ENCODE results near the gene ZNF385B.

Gene ZNF385B

DNA sequence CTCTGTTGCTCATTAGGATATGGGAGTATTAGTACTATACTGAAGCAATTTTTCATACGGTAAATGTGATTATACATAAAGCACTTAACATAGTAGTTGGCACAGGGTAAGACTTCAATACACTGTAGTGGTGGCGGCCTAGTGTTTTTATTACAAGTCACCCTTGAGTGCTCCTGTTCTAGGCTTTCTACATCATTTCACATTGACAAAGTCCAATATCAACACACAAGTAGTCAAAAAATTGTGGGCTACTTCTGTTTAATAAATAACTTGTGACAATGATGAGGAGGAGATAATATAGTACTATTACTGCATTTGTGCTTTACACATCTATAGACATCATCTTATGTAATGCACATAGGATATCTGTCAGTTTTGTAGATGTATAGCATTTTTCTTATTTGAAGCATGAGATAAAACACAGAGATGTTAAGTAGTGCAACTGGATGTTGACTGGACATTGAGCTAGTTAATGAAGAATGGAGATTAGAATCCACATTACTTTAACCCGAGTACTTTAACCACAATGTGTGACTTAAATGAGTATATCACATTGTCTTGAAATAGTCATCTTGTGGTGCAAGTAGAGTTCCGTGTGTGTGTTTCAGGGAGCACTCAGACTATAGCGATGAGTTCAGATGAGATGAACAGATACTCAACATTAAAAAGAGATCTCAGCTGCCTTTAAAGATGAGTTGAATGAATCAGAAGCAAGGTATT, 134.8 kb downstream of the ZNF385B start:
- TF ChIP-seq SIN3A (IDR thresholded peaks at IDR 0.05; ENCODE audit: borderline replicate concordance, insufficient read depth, low read length) (no peak), REST (IDR thresholded peaks at IDR 0.05; ENCODE audit: insufficient read depth in 1 of 2, low read depth in 2 of 2, low read length in 2 of 2) (no peak), FOXP2 (optimal IDR thresholded peaks at IDR 0.05; ENCODE audit: borderline replicate concordance, extremely low read depth, extremely low read length, insufficient read depth) (no peak), TAF1 (IDR thresholded peaks at IDR 0.05; ENCODE audit: borderline replicate concordance, insufficient read depth, low read length) (no peak), POLR2AphosphoS5 (IDR thresholded peaks at IDR 0.05; ENCODE audit: low read depth, low read length) (no peak)

GRCh38 chr2:179724403-179724802, 137.0 kb downstream of the ZNF385B start:
- TF ChIP-seq TAF1 (IDR thresholded peaks at IDR 0.05; ENCODE audit: borderline replicate concordance, insufficient read depth, low read length) (no peak), FOXP2 (optimal IDR thresholded peaks at IDR 0.05; ENCODE audit: borderline replicate concordance, extremely low read depth, extremely low read length, insufficient read depth) (no peak), POLR2AphosphoS5 (IDR thresholded peaks at IDR 0.05; ENCODE audit: low read depth, low read length) (no peak), REST (IDR thresholded peaks at IDR 0.05; ENCODE audit: insufficient read depth in 1 of 2, low read depth in 2 of 2, low read length in 2 of 2) (no peak), SIN3A (IDR thresholded peaks at IDR 0.05; ENCODE audit: borderline replicate concordance, insufficient read depth, low read length) (no peak)

GRCh38 chr2:179720173-179720772, 141.1 kb downstream of the ZNF385B start:
- no peak for TF ChIP-seq SIN3A (IDR thresholded peaks at IDR 0.05; ENCODE audit: borderline replicate concordance, insufficient read depth, low read length)
- TF ChIP-seq TAF1 (IDR thresholded peaks at IDR 0.05; ENCODE audit: borderline replicate concordance, insufficient read depth, low read length), result no peak
- TF ChIP-seq POLR2AphosphoS5 (IDR thresholded peaks at IDR 0.05; ENCODE audit: low read depth, low read length), result no peak
- no peak for TF ChIP-seq FOXP2 (optimal IDR thresholded peaks at IDR 0.05; ENCODE audit: borderline replicate concordance, extremely low read depth, extremely low read length, insufficient read depth)
- TF ChIP-seq REST (IDR thresholded peaks at IDR 0.05; ENCODE audit: insufficient read depth in 1 of 2, low read depth in 2 of 2, low read length in 2 of 2), result no peak

DNA sequence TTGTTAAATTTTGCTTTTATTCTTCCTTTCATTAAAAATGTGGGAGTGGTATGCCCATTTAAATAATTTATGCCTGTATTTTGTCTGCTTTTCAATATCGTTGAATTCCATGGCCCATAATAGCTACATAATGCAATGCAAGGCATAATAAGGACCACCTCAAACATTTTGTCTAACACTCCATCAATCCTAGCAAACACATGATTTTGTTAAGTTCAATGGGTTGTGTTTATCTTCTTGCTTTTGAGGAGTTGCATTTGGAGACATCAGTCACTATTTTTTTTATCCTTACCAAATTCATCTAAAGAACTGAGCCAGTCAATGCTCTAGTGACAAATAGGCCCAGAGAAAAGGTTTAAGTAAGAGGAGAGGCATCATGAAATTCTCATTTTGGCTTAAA, 145.5 kb downstream of the ZNF385B start:
- TF ChIP-seq SIN3A (IDR thresholded peaks at IDR 0.05; ENCODE audit: borderline replicate concordance, insufficient read depth, low read length) (no peak), TAF1 (IDR thresholded peaks at IDR 0.05; ENCODE audit: borderline replicate concordance, insufficient read depth, low read length) (no peak), REST (IDR thresholded peaks at IDR 0.05; ENCODE audit: insufficient read depth in 1 of 2, low read depth in 2 of 2, low read length in 2 of 2) (no peak), POLR2AphosphoS5 (IDR thresholded peaks at IDR 0.05; ENCODE audit: low read depth, low read length) (no peak), FOXP2 (optimal IDR thresholded peaks at IDR 0.05; ENCODE audit: borderline replicate concordance, extremely low read depth, extremely low read length, insufficient read depth) (no peak)
